ENCODE results near the gene ERI3.

DNA sequence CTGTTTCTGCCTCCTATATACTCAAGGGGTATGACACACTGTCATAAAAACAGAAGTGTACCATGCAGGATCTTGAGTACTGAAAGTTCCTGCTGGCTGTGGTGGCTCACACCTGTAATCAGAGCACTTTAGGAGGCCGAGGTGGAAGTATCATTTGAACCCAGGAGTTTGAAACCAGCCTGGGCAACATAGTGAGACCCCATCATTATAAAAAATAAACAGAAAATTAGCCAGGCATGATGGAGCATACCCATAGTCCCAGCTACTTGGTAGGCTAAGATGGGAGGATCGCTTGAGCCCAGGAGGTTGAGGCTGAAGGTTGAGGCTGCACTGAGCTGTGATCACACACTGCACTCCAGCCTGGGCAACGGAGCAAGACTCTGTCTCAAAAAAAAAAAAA is 20.1 kb downstream of the ERI3 start:
- TF ChIP-seq SRF (IDR thresholded peaks at IDR 0.05; ENCODE audit: low read depth): no peak
- TF ChIP-seq EZH2 (IDR thresholded peaks at IDR 0.05): no peak

All from HCT116 (cell line).